ENCODE results near the gene PKN1.

- TF ChIP-seq E2F5 (CRISPR knock-in tag; IDR thresholded peaks at IDR 0.05) (no peak), EGR1 (conservative IDR thresholded peaks at IDR 0.05) (no peak), FOXA1 (IDR thresholded peaks at IDR 0.05; ENCODE audit: borderline replicate concordance) (no peak), CHCHD3 (CRISPR knock-in tag; IDR thresholded peaks at IDR 0.05) (no peak), RHOXF2B (CRISPR knock-in tag; conservative IDR thresholded peaks at IDR 0.05) (no peak), CBX2 (IDR thresholded peaks at IDR 0.05; ENCODE audit: insufficient read depth, low read length, poor library complexity, severe bottlenecking) (no peak), NBN (IDR thresholded peaks at IDR 0.05; ENCODE audit: low read depth) (no peak), HDGF (IDR thresholded peaks at IDR 0.05) (no peak), OTX1 (CRISPR knock-in tag; IDR thresholded peaks at IDR 0.05) (no peak), SMAD1 (IDR thresholded peaks at IDR 0.05; ENCODE audit: low read depth, low read length, partially characterized antibody) (no peak)
- TF ChIP-seq, protein P1, sequence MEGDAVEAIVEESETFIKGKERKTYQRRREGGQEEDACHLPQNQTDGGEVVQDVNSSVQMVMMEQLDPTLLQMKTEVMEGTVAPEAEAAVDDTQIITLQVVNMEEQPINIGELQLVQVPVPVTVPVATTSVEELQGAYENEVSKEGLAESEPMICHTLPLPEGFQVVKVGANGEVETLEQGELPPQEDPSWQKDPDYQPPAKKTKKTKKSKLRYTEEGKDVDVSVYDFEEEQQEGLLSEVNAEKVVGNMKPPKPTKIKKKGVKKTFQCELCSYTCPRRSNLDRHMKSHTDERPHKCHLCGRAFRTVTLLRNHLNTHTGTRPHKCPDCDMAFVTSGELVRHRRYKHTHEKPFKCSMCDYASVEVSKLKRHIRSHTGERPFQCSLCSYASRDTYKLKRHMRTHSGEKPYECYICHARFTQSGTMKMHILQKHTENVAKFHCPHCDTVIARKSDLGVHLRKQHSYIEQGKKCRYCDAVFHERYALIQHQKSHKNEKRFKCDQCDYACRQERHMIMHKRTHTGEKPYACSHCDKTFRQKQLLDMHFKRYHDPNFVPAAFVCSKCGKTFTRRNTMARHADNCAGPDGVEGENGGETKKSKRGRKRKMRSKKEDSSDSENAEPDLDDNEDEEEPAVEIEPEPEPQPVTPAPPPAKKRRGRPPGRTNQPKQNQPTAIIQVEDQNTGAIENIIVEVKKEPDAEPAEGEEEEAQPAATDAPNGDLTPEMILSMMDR (IDR thresholded peaks at IDR 0.05 in 2 of 3, conservative IDR thresholded peaks at IDR 0.05 in 1 of 3; ENCODE audit: insufficient read depth in 2 of 3, low read depth in 1 of 3, low read length in 3 of 3), result no peak
- TF ChIP-seq, protein P2, sequence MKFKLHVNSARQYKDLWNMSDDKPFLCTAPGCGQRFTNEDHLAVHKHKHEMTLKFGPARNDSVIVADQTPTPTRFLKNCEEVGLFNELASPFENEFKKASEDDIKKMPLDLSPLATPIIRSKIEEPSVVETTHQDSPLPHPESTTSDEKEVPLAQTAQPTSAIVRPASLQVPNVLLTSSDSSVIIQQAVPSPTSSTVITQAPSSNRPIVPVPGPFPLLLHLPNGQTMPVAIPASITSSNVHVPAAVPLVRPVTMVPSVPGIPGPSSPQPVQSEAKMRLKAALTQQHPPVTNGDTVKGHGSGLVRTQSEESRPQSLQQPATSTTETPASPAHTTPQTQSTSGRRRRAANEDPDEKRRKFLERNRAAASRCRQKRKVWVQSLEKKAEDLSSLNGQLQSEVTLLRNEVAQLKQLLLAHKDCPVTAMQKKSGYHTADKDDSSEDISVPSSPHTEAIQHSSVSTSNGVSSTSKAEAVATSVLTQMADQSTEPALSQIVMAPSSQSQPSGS (CRISPR knock-in tag; IDR thresholded peaks at IDR 0.05), result no peak
Measured at GRCh38 chr19:14405380-14405757, 27.7 kb upstream of the PKN1 start.
